HG03135 (cell line): ENCODE results near the gene PTPRG.

Source experiments
- ATAC-seq: cut with Tn5 transposase; IDR thresholded peaks from one replicate; pipeline ENCODE4 v1.9.1; 2021; ENCODE audit warnings: mild to moderate bottlenecking, moderate library complexity; ENCODE audit not compliant: unreplicated experiment

The PTPRG gene

GRCh38 chr3:62238431-62238830 lies 677.1 kb downstream of the PTPRG start:
- no peak for ATAC-seq

- no peak for ATAC-seq
Observed at GRCh38 chr3:62241279-62241678, 679.9 kb downstream of the PTPRG start.

GRCh38 chr3:62242831-62243509 lies 681.6 kb downstream of the PTPRG start:
- no peak for ATAC-seq

GRCh38 chr3:62246094-62246493 lies 684.7 kb downstream of the PTPRG start:
- ATAC-seq, result no peak

- ATAC-seq, result no peak
Observed at GRCh38 chr3:62246985-62247384, 685.6 kb downstream of the PTPRG start.

GRCh38 chr3:62248734-62249483 lies 687.5 kb downstream of the PTPRG start:
- ATAC-seq, result no peak

- ATAC-seq, result no peak
Observed at GRCh38 chr3:62249484-62249776, 688.1 kb downstream of the PTPRG start.

- no peak for ATAC-seq
Observed at GRCh38 chr3:62249855-62250543, 688.6 kb downstream of the PTPRG start.

- no peak for ATAC-seq
Observed at GRCh38 chr3:62252438-62253157, 691.2 kb downstream of the PTPRG start.

GRCh38 chr3:62253971-62254370 lies 692.6 kb downstream of the PTPRG start:
- no peak for ATAC-seq

- ATAC-seq, result no peak
Observed at GRCh38 chr3:62255758-62256157, 694.4 kb downstream of the PTPRG start.

GRCh38 chr3:62259924-62260323 lies 698.6 kb downstream of the PTPRG start:
- ATAC-seq, result no peak

GRCh38 chr3:62260655-62261054 lies 699.3 kb downstream of the PTPRG start:
- no peak for ATAC-seq

- no peak for ATAC-seq
Observed at GRCh38 chr3:62261121-62261520, 699.8 kb downstream of the PTPRG start.

GRCh38 chr3:62261736-62262135 lies 700.4 kb downstream of the PTPRG start:
- no peak for ATAC-seq

GRCh38 chr3:62265528-62265927 lies 704.2 kb downstream of the PTPRG start:
- ATAC-seq, result no peak

GRCh38 chr3:62266668-62267283 lies 705.4 kb downstream of the PTPRG start:
- no peak for ATAC-seq

- ATAC-seq, result no peak
Observed at GRCh38 chr3:62276658-62277180, 715.3 kb downstream of the PTPRG start.

GRCh38 chr3:62277450-62277849 lies 716.1 kb downstream of the PTPRG start:
- ATAC-seq, result no peak

GRCh38 chr3:62277986-62278385 lies 716.6 kb downstream of the PTPRG start:
- ATAC-seq, result no peak

GRCh38 chr3:62281726-62282125 lies 720.4 kb downstream of the PTPRG start:
- ATAC-seq, result no peak
